B cell (primary cell): ENCODE results near the gene YPEL5. TPM values are rescaled to one million over a fixed set of nuclear protein-coding genes. Genes with fewer than 3 reads are reported as not detected.
A peak's percentile ranks its signal among the peaks of the same experiment; 100 is the strongest.

ENCODE experiments used
- ATAC-seq: fragments of 200-7000 bp; cut with Tn5 transposase; one replicate; pipeline ENCODE4 v1.10.0; 2021; ENCODE audit warnings: low read depth, mild to moderate bottlenecking, moderate number of reproducible peaks, moderate library complexity
- CTCF ChIA-PET: fragments of 350-600 bp; sonication (Branson Sonifier 250); formaldehyde crosslinking; loops from one replicate; lab custom pipeline; 2021; ENCODE audit warnings: antibody characterized with exemption, inconsistent platforms; lab: Charles Lee
- POLR2A ChIA-PET: fragments of 350-600 bp; sonication (Branson Sonifier 250); formaldehyde crosslinking; loops from one replicate; lab custom pipeline; 2021; ENCODE audit warnings: antibody characterized with exemption; lab: Charles Lee
- DNase-seq: peaks from one replicate; pipeline ENCODE4 v3.0.0; 2013
- H2AFZ ChIP-seq: 2 replicates; pipeline ENCODE4 v1.6.1; 2012; ENCODE audit warnings: mild to moderate bottlenecking, low read depth, low read length; ENCODE audit not compliant: insufficient read depth, poor library complexity, severe bottlenecking
- H3K27ac ChIP-seq, 2 donors: 1 replicate in 1 of 2; 2 replicates in 1 of 2; pipeline ENCODE4 v1.5.1; 2012 to 2013; ENCODE audit warnings: low read length in 2 of 2, mild to moderate bottlenecking in 2 of 2, moderate library complexity in 1 of 2
- H3K27me3 ChIP-seq, 4 experiments: fragments of 200-600 bp in 1 of 4; sonication (generic) in 1 of 4; replicated peaks in 1 of 4; 1 replicate in 2 of 4; 2 replicates in 2 of 4; pipeline versions ENCODE4 v1.6.1 to v1.7.0; 2013 to 2016; ENCODE audit warnings: low read length in 3 of 4, mild to moderate bottlenecking in 2 of 4, mixed read lengths in 1 of 4, moderate library complexity in 1 of 4; ENCODE audit not compliant: insufficient read depth in 4 of 4, control insufficient read depth in 3 of 4; ENCODE audit errors: control extremely low read depth in 1 of 4
- H3K36me3 ChIP-seq, 2 experiments: replicated peaks in 1 of 2; 1 replicate in 1 of 2; 2 replicates in 1 of 2; pipeline versions ENCODE4 v1.6.1 to v1.7.1; 2013; ENCODE audit warnings: low read length in 1 of 2; ENCODE audit not compliant: insufficient read depth in 2 of 2, control insufficient read depth in 1 of 2; ENCODE audit errors: control extremely low read depth in 1 of 2, extremely low read depth in 1 of 2
- H3K4me1 ChIP-seq, 2 donors: fragments of 200-600 bp in 1 of 2; sonication (generic) in 1 of 2; 1 replicate in 1 of 2; 2 replicates in 1 of 2; pipeline versions ENCODE4 v1.5.1 to v1.6.1; 2013 to 2017; ENCODE audit warnings: low read length in 2 of 2; ENCODE audit not compliant: control insufficient read depth in 2 of 2, insufficient read depth in 2 of 2
- H3K4me2 ChIP-seq: replicated peaks from 2 replicates; pipeline ENCODE3; 2012; ENCODE audit warnings: mild to moderate bottlenecking, low read depth, low read length; ENCODE audit not compliant: poor library complexity, severe bottlenecking
- H3K4me3 ChIP-seq, 5 experiments: fragments of 200-600 bp in 1 of 5; sonication (generic) in 1 of 5; 1 replicate in 3 of 5; 2 replicates in 2 of 5; pipeline versions ENCODE4 v1.5.1 to v1.7.0; 2011 to 2016; ENCODE audit warnings: low read length in 4 of 5, mild to moderate bottlenecking in 4 of 5, low read depth in 2 of 5, control low read depth in 1 of 5, moderate library complexity in 1 of 5; ENCODE audit not compliant: insufficient read depth in 1 of 5; ENCODE audit errors: control extremely low read depth in 1 of 5, extremely low read depth in 1 of 5
- H3K79me2 ChIP-seq: fragments of 200-600 bp; sonication (generic); one replicate; pipeline ENCODE4 v1.6.0; 2016; ENCODE audit warnings: low read length; ENCODE audit not compliant: control insufficient read depth, insufficient read depth
- H3K9ac ChIP-seq: fragments of 200-600 bp; sonication (generic); 2 replicates; pipeline ENCODE4 v1.6.1; 2017; ENCODE audit warnings: mild to moderate bottlenecking, low read length, moderate library complexity
- H3K9me3 ChIP-seq, 3 donors: one replicate each; pipeline versions ENCODE4 v1.6.1 to v1.7.1; 2013; ENCODE audit warnings: low read length in 2 of 3; ENCODE audit not compliant: control insufficient read depth in 2 of 3, insufficient read depth in 1 of 3; ENCODE audit errors: control extremely low read depth in 1 of 3
- H4K20me1 ChIP-seq: 2 replicates; pipeline ENCODE4 v1.6.0; 2012; ENCODE audit warnings: mild to moderate bottlenecking, low read length; ENCODE audit not compliant: insufficient read depth, control insufficient read depth, poor library complexity, severe bottlenecking
- H3K27ac Mint-ChIP-seq: one replicate; pipeline ENCODE4 v1.8.0; 2021; ENCODE audit warnings: mixed read lengths
- H3K27me3 Mint-ChIP-seq: one replicate; pipeline ENCODE4 v1.8.0; 2021; ENCODE audit warnings: mixed read lengths
- H3K4me1 Mint-ChIP-seq: one replicate; pipeline ENCODE4 v1.8.0; 2021; ENCODE audit warnings: mixed read lengths
- H3K4me3 Mint-ChIP-seq: one replicate; pipeline ENCODE4 v1.8.0; 2021; ENCODE audit warnings: mixed read lengths
- H3K9me3 Mint-ChIP-seq: one replicate; pipeline ENCODE4 v1.8.0; 2022; ENCODE audit warnings: mixed read lengths; ENCODE audit not compliant: insufficient read depth
- CTCF ChIP-seq: fragments of 200-600 bp; IDR thresholded peaks from one replicate; pipeline ENCODE4 v1.8.0; 2022; ENCODE audit warnings: antibody characterized with exemption, mild to moderate bottlenecking
- EZH2 ChIP-seq: IDR thresholded peaks from 2 replicates; pipeline ENCODE4 v1.6.1; 2012; ENCODE audit warnings: borderline replicate concordance, low read depth, mild to moderate bottlenecking, moderate library complexity, low read length; ENCODE audit not compliant: insufficient read depth, poor library complexity, severe bottlenecking
- WGBS: methylation state at CpG from one replicate; pipeline ENCODE4 v1.1.5; 2013; ENCODE audit warnings: missing lambda C conversion rate; ENCODE audit not compliant: insufficient coverage; 5-methylcytosine and 5-hydroxymethylcytosine counted together
- intact Hi-C: fragments of 100-400 bp; cut with micrococcal nuclease; formaldehyde crosslinking; loops from one replicate; pipeline ENCODE4 v1.10.0; 2022
- polyA plus RNA-seq: library from polyadenylated mRNA; depleted of rRNA; stranded (reverse); fragments of >200 nt; gene quantifications from 2 replicates; pipeline ENCODE4 v1.2.3, GENCODE V29; 2012
- total RNA-seq, 2 donors: library from RNA; stranded (reverse); fragments of 120-200 nt in 1 of 2; gene quantifications; 1 replicate in 1 of 2; 2 replicates in 1 of 2; pipeline versions ENCODE4 v1.2.3 to v1.2.4, GENCODE V29; 2013 to 2022

YPEL5 gene
- total and polyA plus RNA-seq, 2 donors (not counting 1 experiment from before 2014, with no cell fraction given), result 117 to 426 TPM

GRCh38 chr2:30159766-30160165 is 13.0 kb downstream of the YPEL5 start:
- Histone ChIP-seq H3K4me1 (peaks cover 15 to 16% of the 10 kb centered on the region in 2 donors), H2AFZ (no peak overlapping the region), H3K27me3 (no peaks in the 10 kb centered on the region), H3K27ac (peak overlapping the region in 1 of 2 donors; percentile 50), H3K4me2 (peak overlapping the region; percentile 6), H4K20me1 (peaks cover 48% of the 10 kb centered on the region), H3K4me3 (no peak overlapping the region), H3K36me3 (peaks cover 14 to 58% of the 10 kb centered on the region in 2 experiments), H3K9me3 (no peaks in the 10 kb centered on the region), H3K9ac (no peak overlapping the region), H3K79me2 (peaks cover 30% of the 10 kb centered on the region)
- ChIA-PET CTCF (interaction anchor here (0.6 to 2.6 kb wide), 3 partner anchors 10 to 552 kb away, joined by 3 to 16 read pairs (median 3); no protein-coding TSS in a partner anchor), POLR2A (no interaction called here)
- H3K4me3 Mint-ChIP-seq, result peak overlapping the region; percentile 38
- no peak for DNase-seq
- H3K27ac Mint-ChIP-seq, result peak overlapping the region; percentile 68
- H3K9me3 Mint-ChIP-seq, result no peaks in the 10 kb centered on the region
- WGBS, result 100% methylated on average over 1 of the region's 2 CpGs
- no peak for TF ChIP-seq EZH2
- TF ChIP-seq CTCF, result no peak
- H3K4me1 Mint-ChIP-seq, result peaks cover 54% of the 10 kb centered on the region
- intact Hi-C loops, result loop anchor here (10.0 kb wide), 1 partner anchor 1175 kb away; no protein-coding TSS in a partner anchor
- no peak for ATAC-seq
- H3K27me3 Mint-ChIP-seq, result no peaks in the 10 kb centered on the region

- no peaks in the 10 kb centered on the region for H3K27me3 ChIP-seq
- ChIA-PET POLR2A (no interaction called here), CTCF (interaction anchor here (0.5 to 9.6 kb wide), 7 partner anchors 12 to 546 kb away, joined by 3 to 610 read pairs (median 5); no protein-coding TSS in a partner anchor)
- no peak overlapping the region for H3K4me3 Mint-ChIP-seq
- peaks cover 18 to 19% of the 10 kb centered on the region in 2 donors for H3K4me1 ChIP-seq
- H3K4me1 Mint-ChIP-seq, result peaks cover 43% of the 10 kb centered on the region
- H4K20me1 ChIP-seq, result peaks cover 26% of the 10 kb centered on the region
- peaks cover 16% of the 10 kb centered on the region for H3K79me2 ChIP-seq
- TF ChIP-seq EZH2 (no peak), CTCF (no peak)
- ATAC-seq (no peak), DNase-seq (peak; percentile 36)
- peaks cover 11 to 42% of the 10 kb centered on the region in 2 experiments for H3K36me3 ChIP-seq
- intact Hi-C loops, result loop anchor here (10.0 kb wide), 1 partner anchor 1173 kb away; no protein-coding TSS in a partner anchor
- H3K27ac ChIP-seq, result no peak overlapping the region
- H3K9me3 ChIP-seq, result no peaks in the 10 kb centered on the region
- 100% methylated on average over 3 of the region's 7 CpGs for WGBS
- H3K4me2 ChIP-seq, result no peak overlapping the region
- no peaks in the 10 kb centered on the region for H3K27me3 Mint-ChIP-seq
- H3K27ac Mint-ChIP-seq, result no peak overlapping the region
- no peak overlapping the region for H3K4me3 ChIP-seq
- no peak overlapping the region for H3K9ac ChIP-seq
- no peak overlapping the region for H2AFZ ChIP-seq
- no peaks in the 10 kb centered on the region for H3K9me3 Mint-ChIP-seq
Observed at GRCh38 chr2:30161929-30162706, 15.3 kb downstream of the YPEL5 start.
